GM19023 (cell line): ENCODE data around the gene AGR3.
"Not testable (repeated sequence)": the region's sequence is repeated elsewhere in the genome, so short reads cannot be mapped to it uniquely, and the experiment has no call there.

Source experiments
- ATAC-seq: cut with Tn5 transposase; IDR thresholded peaks from one replicate; pipeline ENCODE4 v1.9.1; 2021; ENCODE audit warnings: mild to moderate bottlenecking, moderate library complexity; ENCODE audit not compliant: unreplicated experiment

AGR3 gene

GRCh38 chr7:16891874-16892643 is 10.3 kb upstream of the AGR3 start:
- ATAC-seq = no peak

DNA sequence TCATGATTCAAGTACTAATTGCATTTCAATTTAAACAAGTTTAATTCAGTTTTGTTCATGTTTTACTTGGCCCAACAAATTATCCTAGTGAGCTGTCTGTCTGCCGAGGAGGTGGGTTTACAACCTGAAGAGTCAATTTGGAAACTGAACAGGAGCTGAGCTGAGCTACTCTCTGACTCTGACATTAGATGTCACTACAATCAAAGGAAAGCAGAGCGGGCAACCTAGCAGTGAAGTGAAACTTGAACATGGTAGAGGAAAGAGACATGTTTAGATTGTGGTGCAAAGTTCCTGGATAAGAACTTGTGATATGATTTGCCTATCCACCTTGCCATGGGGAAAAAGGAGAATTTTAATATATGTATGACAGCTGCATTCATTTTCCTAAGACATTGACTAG is 9.6 kb upstream of the AGR3 start:
- ATAC-seq = no peak

GRCh38 chr7:16889851-16890415 is 8.2 kb upstream of the AGR3 start:
- no peak for ATAC-seq

DNA sequence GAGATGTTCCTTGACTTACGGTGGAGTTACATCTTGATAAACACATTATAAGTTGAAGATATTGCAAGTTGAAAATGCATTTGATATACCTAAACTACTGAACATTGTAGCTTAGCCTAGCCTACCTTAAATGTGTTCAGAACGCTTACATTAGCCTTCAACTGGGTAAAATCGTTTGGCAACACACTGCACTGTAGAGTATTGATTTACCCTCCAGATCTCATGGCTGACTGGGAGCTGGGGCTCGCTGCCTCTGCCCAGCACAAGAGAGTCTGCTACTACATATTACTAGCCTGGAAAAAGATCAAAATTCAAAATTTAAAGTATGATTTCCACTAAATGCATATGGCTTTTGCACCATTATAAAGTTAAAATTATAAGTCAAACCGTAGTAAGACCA is 7.5 kb upstream of the AGR3 start:
- no peak for ATAC-seq

- no peak for ATAC-seq
Measured at GRCh38 chr7:16883918-16884317, 2.1 kb upstream of the AGR3 start.

- ATAC-seq = no peak
Measured at GRCh38 chr7:16880554-16880953, 1.2 kb downstream of the AGR3 start.

- ATAC-seq = no peak
Measured at GRCh38 chr7:16879181-16879580, 2.6 kb downstream of the AGR3 start.

GRCh38 chr7:16875861-16876260 is 5.9 kb downstream of the AGR3 start:
- ATAC-seq = no peak

DNA sequence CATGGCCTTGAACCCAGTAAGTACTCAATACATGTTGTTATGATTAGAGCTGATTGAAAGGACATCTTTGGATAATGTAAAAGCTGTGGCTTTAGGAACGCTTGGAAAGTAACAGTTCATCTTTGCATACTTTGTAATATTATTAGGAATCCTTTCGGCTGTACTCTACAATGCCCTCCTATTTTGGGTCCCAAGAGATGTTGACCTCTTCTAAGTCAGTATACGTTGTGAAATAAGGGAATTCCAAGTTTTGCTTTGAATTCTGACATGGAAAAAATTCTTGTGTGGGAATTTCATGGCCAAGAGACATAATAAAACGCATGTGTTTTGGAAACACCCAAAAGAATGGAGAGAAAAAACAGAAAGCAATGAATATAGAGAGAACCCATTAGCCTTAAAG is 7.7 kb downstream of the AGR3 start:
- ATAC-seq = no peak

DNA sequence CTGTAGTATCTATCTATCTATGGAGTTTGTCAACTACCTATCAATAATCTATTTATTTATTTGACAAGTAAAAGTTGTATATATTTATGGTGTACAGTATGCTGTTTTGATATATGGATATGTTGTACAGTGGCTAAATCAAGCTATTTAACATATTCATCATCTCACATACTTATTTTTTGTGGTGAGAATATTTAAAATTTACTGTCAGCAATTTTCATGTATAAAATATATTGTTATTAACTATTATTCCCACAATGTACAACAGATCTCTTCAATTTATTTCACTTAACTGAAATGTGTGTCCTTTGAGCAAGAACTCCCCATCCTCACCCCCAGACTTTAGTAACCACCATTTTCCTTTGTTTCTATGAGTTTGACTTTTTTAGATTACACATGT is 14.5 kb downstream of the AGR3 start:
- no peak for ATAC-seq

GRCh38 chr7:16853189-16853588 is 28.6 kb downstream of the AGR3 start:
- ATAC-seq = not testable (repeated sequence)

GRCh38 chr7:16851829-16852228 is 30.0 kb downstream of the AGR3 start:
- no peak for ATAC-seq

GRCh38 chr7:16850614-16851466 is 30.9 kb downstream of the AGR3 start:
- no peak for ATAC-seq

DNA sequence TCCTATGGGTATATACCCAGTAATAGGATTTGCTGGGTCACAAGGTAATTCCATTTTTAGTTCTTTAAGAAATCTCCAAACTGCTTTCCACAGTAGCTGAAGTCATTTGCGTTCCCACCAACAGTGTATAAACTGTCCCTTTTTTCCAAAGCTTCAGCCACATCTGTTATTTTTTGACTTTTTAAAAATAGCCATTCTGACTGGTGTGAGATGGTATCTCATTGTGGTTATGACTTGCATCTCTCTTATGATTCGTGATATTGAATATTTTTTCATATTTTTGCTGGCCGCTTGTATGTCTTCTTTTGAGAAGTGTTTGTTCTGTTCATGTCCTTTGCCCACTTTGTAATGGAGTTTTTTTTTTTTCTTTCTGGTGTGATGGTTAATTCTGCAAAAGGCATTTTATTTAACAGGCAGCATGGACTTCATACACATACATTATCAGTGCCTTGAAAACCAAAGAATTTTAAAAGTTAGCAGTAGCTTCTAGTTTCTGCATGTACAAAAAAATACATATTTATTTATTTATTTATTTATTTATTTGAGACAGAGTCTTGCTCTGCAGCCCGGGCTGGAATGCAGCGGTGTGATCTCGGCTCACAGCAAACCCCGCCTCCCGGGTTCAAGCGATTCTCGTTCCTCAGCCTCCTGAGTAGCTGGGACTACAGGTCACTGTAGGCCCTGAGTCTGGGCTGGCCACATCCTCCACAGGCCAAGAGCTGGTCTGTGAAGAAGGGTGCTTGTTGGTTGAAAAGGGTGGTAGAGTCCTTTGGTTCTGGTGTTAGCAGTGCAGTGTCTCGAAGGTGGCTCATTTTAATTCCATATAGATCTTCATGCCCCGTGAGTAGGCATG is 32.3 kb downstream of the AGR3 start:
- no peak for ATAC-seq

GRCh38 chr7:16847381-16847860 is 34.4 kb downstream of the AGR3 start:
- ATAC-seq = no peak

- no peak for ATAC-seq
Measured at GRCh38 chr7:16846601-16847165, 35.1 kb downstream of the AGR3 start.

- no peak for ATAC-seq
Measured at GRCh38 chr7:16845746-16846145, 36.0 kb downstream of the AGR3 start.

DNA sequence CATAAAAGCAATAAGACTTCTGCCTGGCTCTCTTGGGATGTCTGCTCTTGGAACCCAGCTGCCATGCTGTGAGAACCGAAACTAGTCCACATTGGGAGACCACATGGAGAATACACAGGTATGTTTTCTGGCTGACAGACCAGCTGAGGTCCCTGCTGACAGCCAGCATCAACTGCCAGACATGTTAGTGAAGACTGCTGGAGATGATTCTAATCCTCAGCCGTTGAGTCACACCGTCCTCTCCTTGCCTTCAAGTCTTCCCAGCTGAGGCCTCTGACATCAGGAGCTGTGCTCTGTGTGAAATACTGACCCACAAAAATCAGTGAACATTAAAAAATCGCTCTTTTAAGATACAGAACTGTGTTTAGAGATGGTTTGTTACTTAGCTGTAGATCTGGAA is 40.1 kb downstream of the AGR3 start:
- no peak for ATAC-seq

DNA sequence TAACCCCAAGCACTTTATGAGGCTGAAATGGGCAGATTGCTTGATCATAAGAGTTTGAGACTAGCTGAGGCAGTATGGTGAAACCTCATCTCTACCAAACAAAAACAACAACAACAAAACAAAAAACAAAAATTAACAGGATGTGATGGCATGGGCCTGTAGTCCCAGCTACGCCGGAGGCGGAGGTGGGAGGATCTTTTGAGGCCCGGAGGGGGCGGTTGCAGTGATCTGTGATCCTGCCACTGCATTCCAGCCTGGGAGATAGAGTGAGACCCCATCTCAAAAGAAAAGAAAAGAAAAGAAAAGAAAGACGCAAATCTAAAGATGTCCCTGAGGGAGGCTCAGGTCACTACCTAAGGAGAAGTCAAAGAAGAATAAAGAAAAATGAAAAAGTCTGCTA is 41.7 kb downstream of the AGR3 start:
- no peak for ATAC-seq

GRCh38 chr7:16839646-16840045 is 42.1 kb downstream of the AGR3 start:
- ATAC-seq = no peak

- no peak for ATAC-seq
Measured at GRCh38 chr7:16838891-16839290, 42.9 kb downstream of the AGR3 start.
